GDM1 (cell line): ENCODE data around the gene C1QTNF7.

Source experiments
- DNase-seq: peaks from one replicate; lab custom pipeline; 2025; lab: John Stamatoyannopoulos, UW

The C1QTNF7 gene

DNA sequence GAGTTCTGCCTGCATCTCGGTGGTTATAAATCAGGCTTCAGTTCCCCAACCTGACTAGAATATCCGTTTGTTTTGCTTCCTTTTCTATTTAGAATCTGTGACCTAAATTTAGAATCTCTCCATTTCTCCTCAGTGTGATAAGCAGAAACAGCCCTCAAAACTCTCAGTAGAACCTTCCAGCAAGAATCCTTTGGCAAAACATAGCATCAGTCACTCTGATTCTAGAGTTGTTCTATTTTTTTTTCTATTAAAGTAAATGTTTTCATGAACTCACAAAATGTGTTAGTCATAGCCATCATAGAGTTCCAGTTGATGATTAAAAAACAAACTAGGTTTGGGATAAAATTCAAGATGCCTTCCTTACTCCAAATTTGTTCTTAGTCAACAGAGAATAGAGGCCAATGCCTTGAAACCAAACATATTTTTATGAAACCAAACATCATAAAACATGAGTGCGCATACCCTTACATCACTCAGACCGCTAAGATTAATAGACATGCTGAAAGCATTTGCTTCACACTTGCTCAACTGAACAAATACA, 13.2 kb upstream of the C1QTNF7 start:
- no peak for DNase-seq

- DNase-seq = no peak
Observed at GRCh38 chr4:15416357-15417232, 11.2 kb upstream of the C1QTNF7 start.

DNA sequence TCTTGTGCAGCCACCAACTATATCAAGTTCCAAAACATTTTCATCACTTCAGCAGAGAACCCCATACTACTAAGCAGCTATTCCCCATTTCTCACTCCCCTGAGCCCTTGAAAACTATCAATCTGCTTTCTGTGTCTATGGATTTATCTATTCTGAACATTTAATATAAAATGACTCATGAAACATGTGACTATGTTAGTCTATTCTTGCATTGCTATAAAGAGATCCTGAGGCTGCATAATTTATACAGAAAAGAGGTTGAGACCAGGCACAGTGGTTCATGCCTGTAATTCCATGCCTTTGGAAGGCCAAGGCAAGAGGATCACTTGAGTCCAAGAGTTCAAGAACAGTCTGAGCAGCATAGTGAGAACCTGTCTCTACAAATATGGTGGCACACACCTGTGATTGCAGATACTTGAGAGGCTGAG, 10.6 kb upstream of the C1QTNF7 start:
- DNase-seq = no peak

DNA sequence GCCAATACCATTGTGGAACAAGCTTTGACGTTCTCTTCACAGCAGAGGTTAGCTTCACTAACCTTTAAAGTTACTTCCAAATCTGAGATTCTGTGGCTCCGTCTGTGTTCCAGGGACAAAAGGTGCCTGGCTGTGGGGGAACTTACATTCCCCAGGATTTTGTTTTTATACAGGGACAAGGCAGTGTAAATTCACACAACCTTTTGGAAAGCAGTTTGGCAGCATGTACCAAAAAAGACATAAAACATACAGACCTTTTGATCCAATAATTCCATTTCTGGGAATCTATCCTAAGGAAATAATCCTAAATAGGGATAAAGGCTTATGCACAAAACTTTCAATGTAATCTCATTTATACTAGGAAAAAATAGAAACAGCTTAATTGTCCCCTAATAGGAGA, 8.9 kb upstream of the C1QTNF7 start:
- DNase-seq = no peak

- DNase-seq = no peak
Observed at GRCh38 chr4:15420642-15421041, 7.2 kb upstream of the C1QTNF7 start.

- no peak for DNase-seq
Observed at GRCh38 chr4:15423285-15423711, 4.5 kb upstream of the C1QTNF7 start.

DNA sequence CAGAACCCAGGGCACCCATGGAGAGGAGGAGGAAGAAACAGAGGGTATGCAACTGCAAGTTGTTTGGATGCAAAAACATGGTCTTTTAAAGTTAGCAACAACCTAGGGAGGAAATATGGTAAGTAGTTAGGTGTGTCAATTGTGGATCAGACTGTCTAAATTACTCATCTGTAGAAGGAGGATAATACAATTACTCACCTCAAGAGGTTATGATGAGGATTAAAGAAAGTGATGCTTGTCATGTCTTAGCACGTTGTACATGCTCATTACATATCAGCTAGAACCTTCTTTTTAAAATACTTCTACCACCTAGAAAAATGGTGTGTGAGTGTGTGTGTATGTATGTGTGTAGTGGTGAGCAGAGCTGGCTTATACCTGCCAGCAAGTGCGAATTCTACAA, 2.3 kb upstream of the C1QTNF7 start:
- no peak for DNase-seq

DNA sequence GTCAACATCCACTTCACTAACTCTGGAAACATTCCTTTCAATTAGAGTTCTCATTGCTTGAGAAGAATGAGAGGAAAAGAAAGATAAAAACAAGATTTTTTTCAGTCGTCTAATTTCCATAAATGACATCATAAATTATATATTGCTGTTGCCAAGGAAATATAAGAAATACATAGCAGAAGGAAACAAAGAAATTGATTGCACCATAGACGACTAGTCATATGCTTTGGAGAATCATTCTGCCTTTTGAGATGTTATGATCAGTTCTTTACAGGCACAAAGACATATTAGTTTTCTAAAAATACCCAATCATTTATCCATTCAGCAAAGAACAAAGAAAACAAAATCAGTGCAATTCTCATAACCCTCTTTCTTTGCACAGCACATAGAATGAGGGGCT, 672 bp upstream of the C1QTNF7 start:
- no peak for DNase-seq

GRCh38 chr4:15428611-15429010, 778 bp downstream of the C1QTNF7 start:
- no peak for DNase-seq

DNA sequence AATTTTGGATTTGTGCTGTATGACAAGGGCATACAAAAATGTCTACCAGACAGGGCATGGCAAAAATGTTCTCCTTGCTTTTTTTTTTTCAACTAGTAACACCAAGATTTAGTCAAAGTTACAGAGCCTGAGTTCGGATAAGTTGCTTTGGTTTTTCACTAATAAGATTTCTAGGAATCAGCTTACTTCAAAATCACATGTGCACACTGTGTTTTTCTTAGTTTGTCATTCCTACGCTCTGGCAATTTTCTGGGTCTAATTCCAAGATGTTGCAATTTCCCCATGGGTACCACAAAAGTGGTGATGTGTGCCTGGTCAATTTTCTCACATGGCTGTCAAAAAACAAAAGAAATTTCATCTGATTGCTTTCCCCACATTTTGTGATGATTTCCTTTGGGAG, 6.3 kb downstream of the C1QTNF7 start:
- no peak for DNase-seq

DNA sequence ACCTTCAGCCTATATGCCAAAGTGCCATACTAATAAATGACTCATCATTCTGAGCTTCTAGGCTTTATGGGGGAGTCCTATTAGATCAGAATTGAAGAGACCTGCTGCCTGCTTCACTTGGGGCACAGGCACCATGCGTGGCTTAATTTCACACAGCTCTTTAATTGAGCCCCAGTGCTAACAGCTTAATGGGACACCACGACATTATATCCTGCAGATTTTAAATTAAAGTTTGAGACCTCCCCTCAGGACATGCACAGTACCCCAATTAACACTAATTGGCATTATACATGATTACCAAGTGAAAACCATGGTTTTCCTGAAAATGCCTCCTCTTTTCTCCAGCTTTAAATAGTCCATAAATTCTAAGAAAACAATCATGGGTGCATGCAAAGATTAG, 6.8 kb downstream of the C1QTNF7 start:
- no peak for DNase-seq

DNA sequence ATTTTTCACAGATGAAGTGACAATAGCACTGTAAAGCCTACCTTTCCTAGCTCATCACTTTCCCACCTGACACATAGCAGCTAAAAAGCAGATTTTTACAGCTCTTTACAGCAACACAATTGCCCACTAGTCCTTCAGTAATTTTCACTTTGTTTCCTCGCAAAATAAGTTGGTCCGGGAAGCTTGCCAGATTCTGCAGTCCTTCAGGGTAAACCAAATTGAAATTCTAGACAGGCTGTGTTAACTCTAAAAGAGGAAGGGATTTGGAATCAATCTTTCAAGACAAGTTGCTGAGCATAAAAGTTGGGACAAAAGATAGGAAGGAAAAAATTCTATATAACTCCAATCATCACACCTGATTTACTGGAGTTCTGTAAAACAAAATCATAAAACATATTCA, 8.7 kb downstream of the C1QTNF7 start:
- DNase-seq = no peak

DNA sequence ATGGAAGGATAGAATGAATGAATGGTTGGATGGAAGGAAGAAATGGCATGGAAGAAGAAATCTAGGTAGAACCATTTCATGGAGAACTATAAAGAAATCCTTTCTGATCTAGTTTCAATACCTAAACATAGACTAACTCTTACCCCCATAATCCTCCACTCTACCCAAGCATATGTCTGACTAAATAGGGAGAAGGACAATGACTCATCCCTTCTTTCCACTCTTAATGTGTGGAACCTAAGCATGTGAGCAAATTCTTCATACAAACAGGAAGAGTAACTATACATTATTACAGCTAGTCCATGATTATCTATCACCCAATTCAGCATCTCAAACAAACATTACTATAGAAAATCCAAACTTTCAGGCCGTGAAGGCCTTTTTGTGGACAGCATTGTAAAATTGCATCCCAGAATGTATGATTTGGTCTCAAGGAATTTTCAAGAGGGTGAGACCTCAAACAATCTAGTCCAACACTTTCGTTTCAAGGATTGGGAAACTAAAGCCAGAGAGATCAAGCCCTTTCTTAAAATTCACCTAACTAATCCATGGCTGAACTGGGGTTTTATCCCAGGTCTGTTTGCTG, 11.2 kb downstream of the C1QTNF7 start:
- DNase-seq = no peak

GRCh38 chr4:15443371-15444160, 15.7 kb downstream of the C1QTNF7 start:
- no peak for DNase-seq

- no peak for DNase-seq
Observed at GRCh38 chr4:15444276-15444675, 16.4 kb downstream of the C1QTNF7 start.

GRCh38 chr4:15444879-15445547, 17.2 kb downstream of the C1QTNF7 start:
- DNase-seq = no peak

GRCh38 chr4:15451181-15451865, 23.5 kb downstream of the C1QTNF7 start:
- DNase-seq = peak; percentile 41

DNA sequence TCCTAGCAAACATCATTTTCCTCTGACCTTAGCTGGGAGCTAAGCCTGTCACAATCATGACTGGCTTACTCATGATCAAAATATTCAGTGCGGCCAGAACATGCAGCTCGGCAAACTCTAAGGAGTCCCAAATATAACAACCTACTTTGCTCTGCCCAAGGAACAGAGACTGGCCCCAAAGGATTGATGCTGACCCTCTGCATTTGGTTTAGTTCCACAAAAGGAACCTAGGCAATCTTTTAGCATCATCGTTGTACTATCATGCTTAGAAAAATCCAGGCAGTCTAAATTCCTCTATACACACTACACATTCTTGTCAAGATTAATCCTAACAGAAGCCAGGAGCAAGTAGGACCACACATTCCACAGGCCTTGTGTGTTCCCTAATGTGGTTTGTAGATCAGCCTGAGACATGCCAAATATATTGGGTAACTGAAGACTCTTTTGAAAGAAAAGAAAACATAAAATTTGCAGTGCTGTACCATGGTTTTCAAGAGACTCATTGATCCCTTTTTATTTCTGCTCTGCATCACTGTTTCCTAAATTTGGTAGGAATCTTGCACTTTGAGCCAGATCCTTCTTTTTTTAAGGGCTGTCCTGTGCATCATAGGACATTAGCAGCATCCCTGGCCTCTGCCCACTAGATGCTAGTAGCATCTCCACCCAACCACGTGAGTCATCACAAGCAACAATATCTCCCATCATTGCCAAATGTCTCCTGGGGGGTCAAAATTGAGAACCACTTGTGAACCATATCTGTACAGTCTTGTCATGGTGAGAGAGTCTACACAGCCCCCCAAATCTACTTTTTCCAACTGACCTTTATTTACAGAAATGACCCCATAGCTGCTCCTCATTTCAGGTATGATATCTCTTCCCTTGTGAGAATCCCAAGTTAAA, 24.3 kb downstream of the C1QTNF7 start:
- no peak for DNase-seq

DNA sequence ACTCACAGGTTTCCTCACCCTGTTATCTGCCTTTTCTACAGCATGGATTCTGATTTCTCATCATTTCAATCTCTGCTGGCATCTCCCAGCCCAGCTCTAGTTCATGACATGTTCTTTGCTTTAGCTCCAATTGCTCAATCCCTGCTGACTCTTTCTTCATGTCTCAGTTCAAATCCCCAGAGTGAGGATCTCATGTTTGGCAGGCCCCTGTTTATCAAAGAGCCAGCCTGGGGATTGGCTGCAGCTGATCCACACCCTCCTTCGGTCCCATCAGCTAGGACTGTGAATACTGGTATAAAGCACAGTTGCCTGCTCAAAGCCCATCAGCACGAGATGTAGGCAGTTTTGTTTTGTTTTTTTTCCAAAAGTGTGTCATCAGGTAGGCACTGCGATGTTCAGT, 27.5 kb downstream of the C1QTNF7 start:
- no peak for DNase-seq
